Esophagus (tissue), 2 donors: ENCODE results near the gene SHANK1. TPM values are rescaled to one million over a fixed set of nuclear protein-coding genes. Genes with fewer than 3 reads are reported as not detected.

Experiments
- H3K27ac ChIP-seq, 2 donors: one replicate each; pipeline ENCODE4 v1.5.1; 2013; ENCODE audit warnings: low read depth in 2 of 2, mild to moderate bottlenecking in 2 of 2, inconsistent platforms in 1 of 2, low read length in 1 of 2, moderate library complexity in 1 of 2
- H3K27me3 ChIP-seq, 2 donors: one replicate each; pipeline ENCODE4 v1.6.1; 2013; ENCODE audit warnings: low read length in 2 of 2, control low read depth in 1 of 2, mild to moderate bottlenecking in 1 of 2; ENCODE audit not compliant: insufficient read depth in 2 of 2, control insufficient read depth in 1 of 2
- H3K36me3 ChIP-seq, 2 donors: one replicate each; pipeline ENCODE4 v1.6.1; 2013; ENCODE audit warnings: low read length in 1 of 2; ENCODE audit not compliant: control insufficient read depth in 2 of 2, insufficient read depth in 2 of 2
- H3K4me1 ChIP-seq, 2 donors: one replicate each; pipeline ENCODE4 v1.6.1; 2013; ENCODE audit warnings: low read length in 1 of 2; ENCODE audit not compliant: control insufficient read depth in 2 of 2, insufficient read depth in 2 of 2
- H3K4me3 ChIP-seq, 2 donors: one replicate each; pipeline ENCODE4 v1.5.1; 2013; ENCODE audit warnings: low read length in 2 of 2, mild to moderate bottlenecking in 2 of 2, low read depth in 1 of 2, moderate library complexity in 1 of 2
- H3K9me3 ChIP-seq, 2 donors: one replicate each; pipeline ENCODE4 v1.6.1; 2013; ENCODE audit warnings: mild to moderate bottlenecking in 2 of 2, low read depth in 1 of 2, low read length in 1 of 2, moderate library complexity in 1 of 2; ENCODE audit not compliant: control insufficient read depth in 2 of 2, insufficient read depth in 1 of 2
- WGBS, 2 donors: extraction: QIAGEN DNeasy Blood & Tissue Kit; methylation state at CpG; one replicate each; pipeline ENCODE4 v1.1.7; 2013; 5-methylcytosine and 5-hydroxymethylcytosine counted together
- polyA plus RNA-seq, 2 donors: library from polyadenylated mRNA; stranded (reverse); fragments of 200-250 nt; gene quantifications; one replicate each; pipeline ENCODE4 v1.2.3, GENCODE V29; 2013
- donor health status: healthy with polysubstance abuse.
- donor health status: Bipolar disorder and iron deficiency.

Gene SHANK1
- polyA plus RNA-seq, 2 donors = 0.06 to 0.13 TPM

DNA sequence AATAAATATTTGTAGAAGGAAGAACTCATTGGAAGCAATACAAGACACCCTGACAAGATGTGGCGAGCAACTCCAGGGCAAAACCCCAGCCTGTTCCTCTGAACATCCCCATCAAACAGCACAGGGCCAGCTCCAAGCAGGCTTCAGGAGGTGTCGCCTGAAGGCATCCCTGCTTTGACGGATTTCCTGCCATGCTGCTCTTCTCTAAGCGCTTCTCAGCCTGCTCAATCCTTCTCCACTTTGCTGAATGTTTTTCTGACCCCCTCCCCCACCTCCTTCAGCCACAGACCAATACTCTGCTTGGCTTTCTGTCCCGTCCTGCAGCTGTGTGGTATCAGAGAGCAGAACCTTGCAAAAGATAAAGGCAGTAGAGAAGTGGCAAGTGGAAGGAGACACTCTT, 42.0 kb downstream of the SHANK1 start:
- 42 to 55% methylated on average over 5 of the region's 5 CpGs for WGBS, 2 donors
- no peaks in the 10 kb centered on the region for H3K36me3 ChIP-seq
- H3K4me1 ChIP-seq = no peaks in the 10 kb centered on the region
- H3K4me3 ChIP-seq = no peak overlapping the region
- peaks cover 0 to 6% of the 10 kb centered on the region in 2 donors for H3K27me3 ChIP-seq
- H3K9me3 ChIP-seq = peaks cover 0 to 8% of the 10 kb centered on the region in 2 donors
- H3K27ac ChIP-seq = no peak overlapping the region

GRCh38 chr19:50676625-50677197, 42.9 kb downstream of the SHANK1 start:
- WGBS, 2 donors = 55 to 71% methylated on average over 1 of the region's 1 CpG
- Histone ChIP-seq H3K4me1 (no peaks in the 10 kb centered on the region), H3K27me3 (peaks cover 0 to 8% of the 10 kb centered on the region in 2 donors), H3K4me3 (no peak overlapping the region), H3K36me3 (no peaks in the 10 kb centered on the region), H3K9me3 (peaks cover 0 to 8% of the 10 kb centered on the region in 2 donors), H3K27ac (no peak overlapping the region)

DNA sequence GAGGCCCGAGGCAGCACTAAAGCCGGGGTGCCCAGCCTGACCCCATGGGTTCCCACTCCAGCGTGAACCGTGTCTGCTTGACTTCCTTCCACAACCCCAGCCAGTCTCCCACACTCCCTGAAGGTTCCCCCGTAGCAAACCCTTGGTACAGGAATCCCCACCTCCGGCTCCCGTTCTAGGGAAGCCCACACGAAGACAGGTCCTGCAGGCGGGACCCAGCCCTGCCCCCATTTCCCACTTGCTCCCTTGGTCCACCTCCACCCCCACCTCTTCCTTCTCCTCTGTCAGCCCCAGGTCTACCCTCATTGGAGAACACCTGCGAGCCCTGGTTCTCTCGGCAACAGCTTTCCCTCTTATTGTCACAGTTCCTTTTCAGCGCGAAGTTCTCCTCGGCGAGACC, 46.5 kb downstream of the SHANK1 start:
- Histone ChIP-seq H3K27ac (no peak overlapping the region), H3K36me3 (no peaks in the 10 kb centered on the region), H3K4me3 (no peak overlapping the region), H3K9me3 (peaks cover 0 to 6% of the 10 kb centered on the region in 2 donors), H3K27me3 (peaks cover 0 to 12% of the 10 kb centered on the region in 2 donors), H3K4me1 (no peaks in the 10 kb centered on the region)
- WGBS, 2 donors = 25 to 28% methylated on average over 15 of the region's 15 CpGs

- Histone ChIP-seq H3K27me3 (peaks cover 0 to 32% of the 10 kb centered on the region in 2 donors), H3K4me3 (no peak overlapping the region), H3K9me3 (no peaks in the 10 kb centered on the region), H3K36me3 (no peaks in the 10 kb centered on the region), H3K4me1 (peaks cover 0 to 2% of the 10 kb centered on the region in 2 donors), H3K27ac (no peak overlapping the region)
- WGBS, 2 donors = 21 to 28% methylated on average over 5 of the region's 5 CpGs
These were observed 49.6 kb downstream of the SHANK1 start for GRCh38 chr19:50670102-50670380.

- Histone ChIP-seq H3K27ac (no peak overlapping the region), H3K4me1 (peaks cover 0 to 2% of the 10 kb centered on the region in 2 donors), H3K9me3 (no peaks in the 10 kb centered on the region), H3K4me3 (no peak overlapping the region), H3K36me3 (no peaks in the 10 kb centered on the region), H3K27me3 (peaks cover 0 to 32% of the 10 kb centered on the region in 2 donors)
- 37 to 38% methylated on average over 23 of the region's 23 CpGs for WGBS, 2 donors
These were observed 50.1 kb downstream of the SHANK1 start for GRCh38 chr19:50669302-50670101.

GRCh38 chr19:50668879-50669278, 50.7 kb downstream of the SHANK1 start:
- Histone ChIP-seq H3K9me3 (no peaks in the 10 kb centered on the region), H3K4me3 (no peak overlapping the region), H3K4me1 (peaks cover 0 to 2% of the 10 kb centered on the region in 2 donors), H3K36me3 (no peaks in the 10 kb centered on the region), H3K27ac (no peak overlapping the region), H3K27me3 (peaks cover 0 to 32% of the 10 kb centered on the region in 2 donors)
- WGBS, 2 donors = 40 to 46% methylated on average over 14 to 20 of the region's 20 CpGs

DNA sequence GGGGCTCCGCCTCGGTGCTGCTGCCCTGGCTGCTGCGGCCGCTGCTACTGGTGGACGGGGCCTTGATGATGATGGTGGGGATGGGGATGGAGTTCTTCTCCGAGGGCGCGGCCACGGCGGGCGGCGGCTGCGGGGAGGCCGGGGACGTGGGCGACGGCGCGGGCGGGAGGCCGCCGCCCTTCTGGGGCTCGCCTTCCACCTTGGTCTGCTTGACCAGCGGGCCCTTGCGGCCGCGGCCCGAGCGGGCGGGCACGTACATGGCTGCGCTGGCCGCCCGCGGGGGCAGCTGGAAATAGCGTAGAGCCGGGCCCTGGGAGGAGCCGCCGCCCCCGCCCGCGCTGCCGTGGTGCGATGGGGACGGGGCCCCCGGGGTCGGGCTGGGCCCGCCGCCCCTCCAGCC, 51.2 kb downstream of the SHANK1 start:
- H3K4me1 ChIP-seq = peaks cover 0 to 2% of the 10 kb centered on the region in 2 donors
- no peaks in the 10 kb centered on the region for H3K9me3 ChIP-seq
- peaks cover 0 to 32% of the 10 kb centered on the region in 2 donors for H3K27me3 ChIP-seq
- no peak overlapping the region for H3K27ac ChIP-seq
- 3 to 4% methylated on average over 34 to 49 of the region's 49 CpGs for WGBS, 2 donors
- H3K4me3 ChIP-seq = no peak overlapping the region
- no peaks in the 10 kb centered on the region for H3K36me3 ChIP-seq

GRCh38 chr19:50667759-50668231, 51.8 kb downstream of the SHANK1 start:
- peaks cover 0 to 2% of the 10 kb centered on the region in 2 donors for H3K4me1 ChIP-seq
- H3K36me3 ChIP-seq = no peaks in the 10 kb centered on the region
- peaks cover 0 to 30% of the 10 kb centered on the region in 2 donors for H3K27me3 ChIP-seq
- no peaks in the 10 kb centered on the region for H3K9me3 ChIP-seq
- WGBS, 2 donors = 4 to 5% methylated on average over 41 to 58 of the region's 58 CpGs
- no peak overlapping the region for H3K27ac ChIP-seq
- H3K4me3 ChIP-seq = no peak overlapping the region

DNA sequence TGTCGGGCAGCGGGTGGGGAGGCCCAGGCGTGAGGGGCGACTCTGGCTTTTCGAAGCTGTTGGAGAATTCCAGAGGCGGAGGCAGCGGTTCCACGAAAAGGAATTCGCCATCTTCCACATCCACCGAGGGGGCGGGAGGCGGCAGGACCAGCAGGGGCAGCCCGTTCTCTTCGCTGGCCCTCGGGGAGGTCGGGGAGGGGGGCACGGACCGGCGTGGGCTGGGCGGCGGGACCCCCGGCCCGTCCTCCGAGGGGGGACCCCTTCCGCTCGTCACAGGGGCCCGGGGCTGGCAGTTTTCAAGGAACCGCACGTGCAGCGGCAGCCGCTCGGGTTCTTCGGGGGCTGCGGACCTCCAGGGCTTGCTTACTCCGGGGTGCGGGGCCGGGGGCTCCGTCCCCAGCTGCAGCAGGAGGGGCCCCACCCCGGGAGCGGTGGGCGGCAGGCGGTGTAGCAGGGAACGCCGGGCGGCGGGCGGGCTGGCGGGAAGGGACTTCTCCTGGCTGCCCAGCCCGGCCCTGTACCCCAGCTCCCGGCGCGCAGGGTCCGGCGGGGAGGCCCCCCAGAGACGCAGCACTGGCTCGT, 52.3 kb downstream of the SHANK1 start:
- Histone ChIP-seq H3K27me3 (peaks cover 0 to 27% of the 10 kb centered on the region in 2 donors), H3K4me3 (no peak overlapping the region), H3K4me1 (peaks cover 0 to 2% of the 10 kb centered on the region in 2 donors), H3K27ac (no peak overlapping the region), H3K36me3 (no peaks in the 10 kb centered on the region), H3K9me3 (no peaks in the 10 kb centered on the region)
- WGBS, 2 donors = 5% methylated on average over 37 to 56 of the region's 56 CpGs
